Neutrophil (primary cell): ENCODE data around the gene SIGLEC11.
"Not testable (repeated sequence)": the region's sequence is repeated elsewhere in the genome, so short reads cannot be mapped to it uniquely, and the experiment has no call there.

ENCODE experiments used
- H3K27ac ChIP-seq: fragments of 200-600 bp; sonication (generic); 2 replicates; pipeline ENCODE4 v1.5.1; 2016; ENCODE audit warnings: mild to moderate bottlenecking, moderate library complexity
- H3K27me3 ChIP-seq: fragments of 200-600 bp; sonication (generic); 2 replicates; pipeline ENCODE4 v1.6.0; 2016; ENCODE audit warnings: mild to moderate bottlenecking
- H3K36me3 ChIP-seq: fragments of 200-600 bp; sonication (generic); 2 replicates; pipeline ENCODE4 v1.5.1; 2017
- H3K4me1 ChIP-seq, 2 experiments: fragments of 200-600 bp in 1 of 2; sonication (generic) in 1 of 2; 1 replicate in 1 of 2; 2 replicates in 1 of 2; pipeline versions ENCODE4 v1.5.1 to v1.6.1; 2013 to 2016; ENCODE audit warnings: low read depth in 1 of 2, low read length in 1 of 2, mild to moderate bottlenecking in 1 of 2, moderate library complexity in 1 of 2; ENCODE audit not compliant: control insufficient read depth in 1 of 2, insufficient read depth in 1 of 2
- H3K4me3 ChIP-seq, 2 experiments: fragments of 200-600 bp in 1 of 2; sonication (generic) in 1 of 2; 1 replicate in 1 of 2; 2 replicates in 1 of 2; pipeline ENCODE4 v1.5.1; 2013 to 2016; ENCODE audit warnings: low read depth in 1 of 2, low read length in 1 of 2, mild to moderate bottlenecking in 1 of 2, moderate library complexity in 1 of 2
- H3K9me3 ChIP-seq: fragments of 200-600 bp; sonication (generic); 2 replicates; pipeline ENCODE4 v1.5.1; 2016
- TF ChIP-seq, protein P1 (sequence below): fragments of 200-600 bp; sonication (generic); IDR thresholded peaks from 2 replicates; pipeline ENCODE4 v1.5.1; 2016; ENCODE audit warnings: antibody characterized with exemption

The SIGLEC11 gene

DNA sequence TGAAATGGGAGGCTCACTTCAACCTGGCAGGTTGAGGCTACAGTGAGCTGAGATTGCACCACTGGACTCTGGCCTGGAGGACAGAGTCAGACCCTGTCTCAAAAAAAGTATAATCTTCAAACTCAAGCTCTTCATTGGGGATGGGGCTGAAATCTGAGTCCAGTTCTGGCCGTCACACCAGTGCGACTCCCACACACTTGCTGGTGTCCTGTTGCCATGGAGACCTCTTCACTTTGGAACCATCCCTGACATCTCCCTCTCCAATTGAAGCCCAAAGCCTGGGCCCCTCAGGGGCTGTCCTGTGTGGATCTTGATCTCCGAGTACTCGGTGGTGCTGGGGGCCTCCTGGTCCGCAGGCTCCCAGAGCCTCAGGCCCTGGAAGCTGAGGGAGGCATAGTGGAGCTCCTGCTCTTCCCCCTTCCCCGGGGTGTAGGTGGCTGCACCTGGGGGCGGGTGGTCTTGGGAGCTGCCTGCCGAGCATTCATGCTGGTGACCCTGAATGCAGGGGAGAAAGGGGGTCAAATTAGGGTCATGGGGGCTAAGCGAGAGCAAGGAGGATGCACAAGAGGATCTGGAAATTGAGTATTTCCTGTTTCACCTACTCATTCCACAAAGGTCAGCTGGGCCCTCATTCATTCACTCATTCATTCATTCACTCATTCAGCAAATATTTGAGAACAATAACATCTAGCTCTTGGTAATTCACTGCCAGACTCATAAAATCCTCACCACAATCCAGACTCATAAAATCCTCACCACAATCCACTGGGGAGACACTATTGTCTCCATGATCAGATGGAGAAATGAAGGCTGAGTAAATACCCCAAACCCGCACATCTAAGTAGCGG, 11.0 kb downstream of the SIGLEC11 start:
- no peaks in the 10 kb centered on the region for H3K36me3 ChIP-seq
- no peaks in the 10 kb centered on the region for H3K27me3 ChIP-seq
- H3K27ac ChIP-seq, result no peak overlapping the region
- H3K4me3 ChIP-seq, result no peak overlapping the region
- TF ChIP-seq, protein P1, sequence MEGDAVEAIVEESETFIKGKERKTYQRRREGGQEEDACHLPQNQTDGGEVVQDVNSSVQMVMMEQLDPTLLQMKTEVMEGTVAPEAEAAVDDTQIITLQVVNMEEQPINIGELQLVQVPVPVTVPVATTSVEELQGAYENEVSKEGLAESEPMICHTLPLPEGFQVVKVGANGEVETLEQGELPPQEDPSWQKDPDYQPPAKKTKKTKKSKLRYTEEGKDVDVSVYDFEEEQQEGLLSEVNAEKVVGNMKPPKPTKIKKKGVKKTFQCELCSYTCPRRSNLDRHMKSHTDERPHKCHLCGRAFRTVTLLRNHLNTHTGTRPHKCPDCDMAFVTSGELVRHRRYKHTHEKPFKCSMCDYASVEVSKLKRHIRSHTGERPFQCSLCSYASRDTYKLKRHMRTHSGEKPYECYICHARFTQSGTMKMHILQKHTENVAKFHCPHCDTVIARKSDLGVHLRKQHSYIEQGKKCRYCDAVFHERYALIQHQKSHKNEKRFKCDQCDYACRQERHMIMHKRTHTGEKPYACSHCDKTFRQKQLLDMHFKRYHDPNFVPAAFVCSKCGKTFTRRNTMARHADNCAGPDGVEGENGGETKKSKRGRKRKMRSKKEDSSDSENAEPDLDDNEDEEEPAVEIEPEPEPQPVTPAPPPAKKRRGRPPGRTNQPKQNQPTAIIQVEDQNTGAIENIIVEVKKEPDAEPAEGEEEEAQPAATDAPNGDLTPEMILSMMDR, result no peak
- H3K4me1 ChIP-seq, result peaks cover 20 to 21% of the 10 kb centered on the region in 2 experiments
- H3K9me3 ChIP-seq, result no peaks in the 10 kb centered on the region

DNA sequence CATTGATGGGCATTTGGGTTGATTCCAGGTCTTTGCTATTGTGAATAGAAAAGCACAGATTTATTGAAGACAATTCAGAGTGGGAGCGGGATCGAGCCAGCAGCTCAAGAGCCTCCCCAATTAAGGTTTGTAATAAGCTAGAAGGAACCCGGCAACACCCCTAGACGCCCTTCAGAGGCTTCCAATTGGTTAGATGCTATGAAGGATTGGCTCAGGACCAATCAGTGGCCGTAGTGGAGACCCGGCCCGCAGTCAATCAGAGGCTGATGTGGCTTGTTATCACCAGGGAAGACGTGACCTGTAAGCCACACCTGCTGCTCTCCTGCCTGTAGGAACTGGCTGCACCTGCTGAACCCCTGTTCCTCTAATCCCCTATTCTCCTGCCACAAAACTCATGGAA, 14.6 kb downstream of the SIGLEC11 start:
- no peak overlapping the region for H3K27ac ChIP-seq
- H3K4me1 ChIP-seq, result no peaks in the 10 kb centered on the region
- no peaks in the 10 kb centered on the region for H3K36me3 ChIP-seq
- H3K9me3 ChIP-seq, result no peaks in the 10 kb centered on the region
- no peaks in the 10 kb centered on the region for H3K27me3 ChIP-seq
- TF ChIP-seq, protein P1, result no peak
- H3K4me3 ChIP-seq, result no peak overlapping the region

DNA sequence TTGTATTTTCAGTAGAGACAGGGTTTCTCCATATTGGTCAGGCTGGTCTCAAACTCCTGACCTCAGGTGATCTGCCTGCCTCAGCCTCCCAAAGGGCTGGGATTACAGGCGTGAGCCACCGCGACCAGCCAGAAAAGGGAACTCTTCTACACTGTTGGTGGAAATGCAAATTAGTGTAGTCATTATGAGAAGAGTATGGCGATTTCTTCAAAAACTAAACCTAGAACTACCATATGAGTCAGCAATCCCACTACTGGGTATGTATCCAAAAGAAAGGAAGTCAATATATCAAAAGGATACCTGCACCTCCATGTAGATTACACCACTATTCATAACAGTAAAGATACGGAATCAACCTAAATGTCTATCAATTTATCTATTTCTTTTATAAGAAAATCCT, 16.4 kb downstream of the SIGLEC11 start:
- not testable (repeated sequence) for H3K4me3 ChIP-seq, H3K4me1 ChIP-seq, H3K27me3 ChIP-seq, H3K9me3 ChIP-seq, H3K27ac ChIP-seq, H3K36me3 ChIP-seq

DNA sequence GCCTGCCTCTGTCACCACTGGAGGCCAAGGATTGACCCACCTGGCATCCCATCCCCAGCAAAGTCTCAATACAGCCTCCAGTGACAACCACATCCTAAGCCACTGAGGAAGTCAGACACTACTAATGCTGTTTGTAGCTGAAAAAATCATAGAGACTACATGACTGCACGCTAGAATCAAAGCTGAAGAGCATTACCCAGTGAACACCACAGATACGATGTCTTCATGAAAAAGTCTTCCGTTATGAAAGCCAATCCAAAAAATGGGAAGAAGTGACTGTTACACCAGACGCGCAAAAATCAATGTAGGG, 20.5 kb downstream of the SIGLEC11 start:
- H3K27me3 ChIP-seq, result peaks cover 5% of the 10 kb centered on the region
- no peaks in the 10 kb centered on the region for H3K9me3 ChIP-seq
- no peaks in the 10 kb centered on the region for H3K36me3 ChIP-seq
- H3K4me3 ChIP-seq, result no peak overlapping the region
- TF ChIP-seq, protein P1, result no peak
- no peak overlapping the region for H3K27ac ChIP-seq
- H3K4me1 ChIP-seq, result peaks cover 0 to 5% of the 10 kb centered on the region in 2 experiments

DNA sequence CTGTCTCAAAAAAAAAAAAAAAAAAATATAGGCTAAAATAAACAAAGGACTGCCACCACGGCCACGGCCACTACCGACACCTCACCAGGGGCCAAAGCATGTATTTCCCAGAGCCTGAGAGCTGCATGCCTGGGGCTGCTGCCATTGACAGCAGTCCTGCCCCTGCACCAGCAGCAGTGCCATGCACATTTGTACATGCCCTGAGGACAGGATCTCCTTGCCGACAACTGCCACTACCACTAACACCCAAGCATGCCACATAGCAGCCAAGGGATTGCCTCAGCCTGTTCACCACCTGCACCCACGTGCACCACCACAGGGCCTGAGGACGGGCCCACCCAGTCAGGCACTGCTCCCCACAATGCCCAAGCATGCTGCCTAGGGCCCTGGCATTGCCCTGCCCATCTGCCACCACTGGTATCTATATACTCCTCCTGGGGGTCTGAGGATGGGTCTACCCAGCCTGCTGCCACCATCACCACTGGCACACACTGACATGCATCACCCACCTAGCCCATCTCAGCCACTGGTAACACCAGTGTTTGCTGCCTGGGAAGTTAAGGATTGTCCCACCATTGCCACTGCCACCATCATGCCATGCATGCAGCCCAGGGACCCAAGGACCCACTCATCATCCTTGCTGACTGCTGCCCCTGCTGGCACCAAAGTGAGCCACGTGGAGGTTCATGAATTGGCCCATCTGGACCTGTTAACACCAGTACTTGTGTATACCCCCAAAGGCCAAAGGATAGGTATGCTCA, 21.1 kb downstream of the SIGLEC11 start:
- H3K4me1 ChIP-seq, result peaks cover 0 to 5% of the 10 kb centered on the region in 2 experiments
- TF ChIP-seq, protein P1, result no peak
- no peak overlapping the region for H3K4me3 ChIP-seq
- H3K27me3 ChIP-seq, result peaks cover 5% of the 10 kb centered on the region
- no peaks in the 10 kb centered on the region for H3K36me3 ChIP-seq
- H3K9me3 ChIP-seq, result no peaks in the 10 kb centered on the region
- no peak overlapping the region for H3K27ac ChIP-seq

DNA sequence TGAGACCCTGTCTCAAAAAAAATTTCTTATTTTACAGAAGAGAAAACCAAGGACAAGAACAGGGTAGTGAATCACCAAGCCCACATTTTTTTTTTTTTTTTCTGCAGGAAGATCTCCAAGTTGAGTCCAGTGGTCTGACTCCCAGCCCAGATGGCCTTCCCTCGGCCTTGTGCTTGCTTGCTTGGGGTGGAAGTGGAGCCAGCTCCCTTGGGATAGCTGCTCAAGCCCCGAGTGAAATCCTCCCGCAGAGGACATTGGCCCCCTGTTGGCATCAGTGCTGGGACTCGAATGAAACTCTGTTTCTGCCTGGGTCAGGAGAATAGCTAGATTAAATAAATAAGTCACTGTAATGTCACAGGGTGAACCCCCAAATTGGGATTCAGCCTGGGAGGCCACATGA, 22.3 kb downstream of the SIGLEC11 start:
- Histone ChIP-seq H3K4me1 (peaks cover 0 to 5% of the 10 kb centered on the region in 2 experiments), H3K27ac (no peak overlapping the region), H3K36me3 (no peaks in the 10 kb centered on the region), H3K4me3 (no peak overlapping the region), H3K9me3 (no peaks in the 10 kb centered on the region), H3K27me3 (peaks cover 5% of the 10 kb centered on the region)
- TF ChIP-seq, protein P1, result no peak
